ENCODE results near the gene SLC66A3. TPM values are rescaled to one million over a fixed set of nuclear protein-coding genes. Genes with fewer than 3 reads are reported as not detected.

Gene SLC66A3
- total RNA-seq, 1 donor from 2014 or later = 6.0 TPM

- Mint-ChIP-seq H3K27ac (no peak overlapping the region), H3K4me3 (no peak overlapping the region), H3K36me3 (peaks cover 27% of the 10 kb centered on the region), H3K9me3 (peaks cover 3% of the 10 kb centered on the region), H3K4me1 (no peaks in the 10 kb centered on the region), H3K27me3 (ENCODE audit: low read depth) (no peaks in the 10 kb centered on the region)
- no peak for TF ChIP-seq CTCF (IDR thresholded peaks at IDR 0.05; ENCODE audit: unreplicated experiment)
- no peak for DNase-seq (ENCODE audit: low spot score in 2 of 2, unreplicated experiment in 2 of 2)
Observed at GRCh38 chr2:11222845-11223244, 67.6 kb downstream of the SLC66A3 start.

GRCh38 chr2:11224887-11225286 lies 69.6 kb downstream of the SLC66A3 start:
- Mint-ChIP-seq H3K27me3 (ENCODE audit: low read depth) (no peaks in the 10 kb centered on the region), H3K4me3 (no peak overlapping the region), H3K36me3 (peaks cover 16% of the 10 kb centered on the region), H3K4me1 (no peaks in the 10 kb centered on the region), H3K27ac (no peak overlapping the region), H3K9me3 (no peaks in the 10 kb centered on the region)
- no peak for TF ChIP-seq CTCF (IDR thresholded peaks at IDR 0.05; ENCODE audit: unreplicated experiment)
- DNase-seq (ENCODE audit: low spot score in 2 of 2, unreplicated experiment in 2 of 2) = no peak

- Mint-ChIP-seq H3K9me3 (no peaks in the 10 kb centered on the region), H3K4me3 (no peak overlapping the region), H3K27me3 (ENCODE audit: low read depth) (no peaks in the 10 kb centered on the region), H3K36me3 (peaks cover 13% of the 10 kb centered on the region), H3K4me1 (no peaks in the 10 kb centered on the region), H3K27ac (no peak overlapping the region)
- DNase-seq (ENCODE audit: low spot score in 2 of 2, unreplicated experiment in 2 of 2) = no peak
- TF ChIP-seq CTCF (IDR thresholded peaks at IDR 0.05; ENCODE audit: unreplicated experiment) = no peak
Observed at GRCh38 chr2:11227595-11227994, 72.3 kb downstream of the SLC66A3 start.

Other genes starting within 250 kb of the SLC66A3 start
- 0.72 to 0.93 TPM (median 0.83 TPM) in 3 replicates for gene KCNF1, start 243.5 kb upstream of the SLC66A3 start, total RNA-seq
- 37.5 to 46.3 TPM (median 45.4 TPM) in 3 replicates for gene ROCK2, start 189.2 kb downstream of the SLC66A3 start, total RNA-seq

Measured in mesothelial cell of epicardium (in vitro differentiated cells).